GM21381 (cell line): ENCODE data around the gene FASTK.

Experiments
- ATAC-seq: cut with Tn5 transposase; IDR thresholded peaks from one replicate; pipeline ENCODE4 v1.9.1; 2021; ENCODE audit warnings: mild to moderate bottlenecking, moderate library complexity; ENCODE audit not compliant: unreplicated experiment

FASTK gene

GRCh38 chr7:151068069-151068773 is 12.4 kb downstream of the FASTK start:
- ATAC-seq: no peak

DNA sequence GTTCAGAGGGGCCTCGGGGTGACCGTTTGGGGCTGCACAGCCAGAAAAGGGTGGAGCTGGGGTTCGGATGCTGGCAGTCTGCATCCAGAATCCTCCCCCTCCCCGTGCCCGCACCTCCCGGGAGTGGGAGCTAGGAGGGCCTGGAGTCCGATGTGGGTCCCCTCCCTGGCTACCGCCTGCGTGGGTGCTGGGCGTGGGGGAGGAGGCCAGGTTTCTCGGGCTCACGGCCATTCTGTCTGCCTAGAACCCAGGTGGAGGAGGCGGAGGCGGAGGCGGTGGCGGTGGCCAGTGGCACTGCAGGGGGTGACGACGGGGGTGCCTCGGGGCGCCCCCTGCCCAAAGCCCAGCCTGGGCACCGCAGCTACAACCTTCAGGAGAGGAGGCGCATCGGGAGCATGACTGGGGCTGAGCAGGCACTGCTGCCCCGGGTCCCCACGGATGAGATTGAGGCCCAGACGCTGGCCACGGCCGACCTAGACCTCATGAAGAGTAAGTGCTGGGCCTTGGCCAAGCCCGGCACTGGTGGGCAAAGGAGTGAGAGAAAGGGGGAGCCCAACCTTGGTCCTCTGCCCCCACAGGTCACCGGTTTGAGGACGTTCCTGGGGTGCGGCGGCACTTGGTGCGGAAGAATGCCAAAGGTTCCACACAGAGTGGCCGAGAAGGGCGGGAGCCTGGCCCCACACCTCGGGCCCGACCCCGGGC is 14.2 kb downstream of the FASTK start:
- ATAC-seq: no peak

- no peak for ATAC-seq
These were observed 15.1 kb downstream of the FASTK start for GRCh38 chr7:151065516-151065915.

DNA sequence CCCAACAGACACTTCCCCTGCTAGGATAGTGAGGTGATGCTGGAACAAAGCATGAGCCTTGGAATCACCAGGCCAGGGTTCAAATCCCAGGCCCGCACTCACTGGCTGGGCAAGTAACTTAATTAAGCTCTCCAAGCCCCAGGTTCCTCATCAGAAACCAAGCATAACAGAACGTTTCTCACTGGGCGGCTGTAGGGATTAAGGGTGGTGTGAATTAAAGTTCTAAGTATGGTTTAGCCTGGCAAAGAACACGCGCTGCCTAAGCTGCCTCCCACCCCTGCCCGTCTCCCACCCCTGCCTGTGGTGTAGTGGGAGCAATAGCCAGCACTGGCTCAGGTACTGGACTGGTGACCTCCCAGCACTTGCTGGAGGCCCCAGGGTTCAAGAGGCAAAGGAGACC is 15.6 kb downstream of the FASTK start:
- ATAC-seq: no peak

GRCh38 chr7:151064454-151064853 is 16.2 kb downstream of the FASTK start:
- ATAC-seq: no peak

- no peak for ATAC-seq
These were observed 17.4 kb downstream of the FASTK start for GRCh38 chr7:151063212-151063561.

DNA sequence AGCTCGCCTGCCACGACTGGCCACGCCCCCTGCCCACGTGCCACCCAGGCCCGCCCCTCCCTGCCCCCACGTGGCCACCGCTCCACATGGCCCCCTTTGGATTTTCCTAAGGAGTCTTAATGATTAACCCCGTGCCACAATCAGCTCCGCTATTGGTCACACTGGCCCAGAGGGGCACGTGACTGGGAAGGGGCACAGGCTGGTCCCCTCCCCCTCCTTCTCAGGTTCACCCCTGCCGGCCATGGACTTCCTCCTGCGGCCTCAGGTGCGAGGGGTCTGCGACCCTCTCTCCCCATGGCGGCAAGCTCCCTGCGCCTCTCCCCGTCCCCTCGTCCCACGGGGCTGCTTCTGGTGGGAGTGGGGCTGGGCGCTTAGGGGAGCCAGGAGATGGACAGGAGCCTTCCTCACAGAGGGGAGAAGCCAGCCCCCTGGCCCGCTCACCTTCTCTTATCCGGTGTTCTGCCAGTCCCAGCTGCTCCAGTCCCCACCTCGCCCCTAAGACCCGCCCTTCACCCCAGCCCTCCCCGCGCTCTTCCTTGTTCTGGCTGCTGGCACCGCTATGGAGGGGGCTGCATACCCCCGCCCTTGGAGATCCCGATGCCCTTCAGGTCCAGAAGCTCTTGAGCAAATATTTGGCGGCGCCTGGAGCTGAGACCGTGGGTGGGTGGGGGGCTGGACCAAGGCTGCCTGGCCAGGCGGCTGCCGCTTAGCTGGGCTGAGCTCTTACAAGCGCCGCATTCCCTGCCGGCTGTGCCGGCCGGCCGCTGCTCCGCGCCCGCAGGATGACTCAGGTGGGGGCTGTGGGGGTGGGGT is 18.0 kb downstream of the FASTK start:
- no peak for ATAC-seq

DNA sequence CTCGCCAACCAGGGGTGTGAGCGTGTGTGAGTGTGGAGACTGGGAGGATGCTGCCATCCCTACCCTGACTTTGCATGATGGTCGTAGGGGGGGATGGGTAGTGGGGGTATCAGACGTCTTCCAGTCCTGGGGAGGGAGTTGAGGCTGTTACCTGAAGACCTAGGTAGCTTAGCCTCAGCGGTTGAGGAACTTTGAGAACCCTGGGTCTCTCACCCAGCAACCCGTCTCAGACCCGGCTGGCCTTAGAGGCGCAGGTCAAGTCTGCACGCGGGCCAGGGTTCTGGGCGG is 18.6 kb downstream of the FASTK start:
- no peak for ATAC-seq

DNA sequence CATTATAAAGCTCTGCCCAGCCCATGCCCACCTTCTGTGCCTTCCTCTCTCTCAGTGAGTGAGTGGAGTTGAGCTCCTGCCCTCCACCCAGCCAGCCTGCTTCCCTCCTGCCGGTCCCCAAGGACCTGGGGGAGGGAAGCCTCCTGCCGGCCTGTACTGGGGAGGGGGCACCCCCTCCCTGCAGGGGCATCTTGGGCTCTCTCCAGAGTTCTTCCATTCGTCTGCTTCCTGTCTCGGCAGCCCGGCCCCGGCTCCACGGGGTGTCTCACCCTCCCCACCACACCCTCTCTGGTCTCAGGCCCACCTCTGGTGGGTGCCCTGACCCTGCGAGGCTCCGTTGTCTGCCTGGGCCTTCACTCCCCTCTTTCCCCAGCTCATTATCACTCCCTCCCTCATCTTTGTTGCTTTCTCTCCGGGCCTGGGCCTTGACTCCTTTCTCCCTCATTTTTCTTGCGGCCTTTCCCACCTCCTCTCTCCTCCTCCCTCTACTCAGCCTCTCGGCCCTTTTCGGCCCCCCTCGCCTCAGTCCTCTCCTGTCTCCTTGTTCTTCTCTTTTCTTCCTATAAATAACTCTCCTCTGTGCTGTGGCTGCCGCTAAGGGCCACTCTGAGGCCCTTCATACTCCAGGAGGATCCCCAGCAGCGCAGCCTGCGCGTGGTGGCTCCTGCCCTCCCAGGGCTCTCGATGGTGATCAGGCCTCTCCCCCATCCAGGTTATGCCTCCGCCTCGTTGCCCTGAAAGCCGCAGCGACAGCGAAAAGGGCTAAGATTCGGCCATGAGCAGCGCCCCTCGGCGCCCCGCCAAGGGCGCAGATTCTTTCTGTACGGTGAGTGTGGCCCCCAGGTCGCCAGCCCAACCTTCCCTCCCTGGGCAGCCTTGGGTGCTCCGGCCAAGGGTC is 19.1 kb downstream of the FASTK start:
- no peak for ATAC-seq

GRCh38 chr7:151060416-151061212 is 20.0 kb downstream of the FASTK start:
- ATAC-seq: no peak

DNA sequence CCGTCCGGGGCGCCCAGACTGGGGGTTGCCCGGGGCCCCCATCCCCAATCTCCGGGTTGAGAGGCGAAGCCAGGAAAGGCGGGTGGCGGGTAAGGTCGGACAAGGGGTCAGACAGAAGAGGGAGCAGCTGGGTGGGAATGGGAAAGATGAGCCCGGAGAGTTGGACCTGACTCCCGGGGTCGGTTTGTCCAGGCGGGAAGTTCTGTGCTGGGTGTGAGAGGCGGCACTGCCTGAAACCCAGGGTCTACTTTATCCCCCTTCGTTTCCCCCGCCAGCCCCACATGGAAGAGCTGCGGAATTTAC is 20.5 kb downstream of the FASTK start:
- no peak for ATAC-seq

GRCh38 chr7:151059367-151060112 is 21.1 kb downstream of the FASTK start, which contains the start of gene SLC4A2:
Gene SLC4A2 (plus strand): TSS chr7:151059589. CDS start chr7:151061988, 2,399 bp downstream.
- ATAC-seq: peak; percentile 43

DNA sequence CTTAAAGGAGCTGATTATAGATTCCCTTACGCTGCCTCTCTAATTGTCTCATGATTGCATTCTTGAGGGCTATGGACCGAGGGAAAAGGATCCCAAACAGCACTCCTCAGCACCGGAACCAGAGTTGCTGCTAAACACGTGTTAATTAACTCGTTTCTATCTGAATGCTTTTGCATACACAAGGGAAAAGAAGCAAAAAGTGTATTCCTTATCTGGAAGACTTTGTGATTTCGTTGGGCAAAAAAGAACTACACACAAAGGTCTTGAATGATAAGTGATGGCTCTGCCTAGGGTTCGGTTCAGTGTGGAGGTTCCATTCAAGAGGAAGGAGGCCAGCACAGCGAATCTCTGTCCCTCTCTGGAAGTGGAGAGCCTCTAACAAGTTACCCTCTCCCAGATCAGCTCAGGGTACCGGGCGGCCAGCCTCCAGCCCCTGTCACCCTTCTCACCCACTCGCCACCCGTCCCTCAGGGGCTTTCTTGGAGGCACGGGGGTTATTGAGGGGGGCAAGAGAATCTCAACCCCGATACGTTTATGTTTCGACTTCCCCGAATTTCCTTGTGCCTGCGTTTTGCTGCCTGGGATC is 21.7 kb downstream of the FASTK start:
- no peak for ATAC-seq

DNA sequence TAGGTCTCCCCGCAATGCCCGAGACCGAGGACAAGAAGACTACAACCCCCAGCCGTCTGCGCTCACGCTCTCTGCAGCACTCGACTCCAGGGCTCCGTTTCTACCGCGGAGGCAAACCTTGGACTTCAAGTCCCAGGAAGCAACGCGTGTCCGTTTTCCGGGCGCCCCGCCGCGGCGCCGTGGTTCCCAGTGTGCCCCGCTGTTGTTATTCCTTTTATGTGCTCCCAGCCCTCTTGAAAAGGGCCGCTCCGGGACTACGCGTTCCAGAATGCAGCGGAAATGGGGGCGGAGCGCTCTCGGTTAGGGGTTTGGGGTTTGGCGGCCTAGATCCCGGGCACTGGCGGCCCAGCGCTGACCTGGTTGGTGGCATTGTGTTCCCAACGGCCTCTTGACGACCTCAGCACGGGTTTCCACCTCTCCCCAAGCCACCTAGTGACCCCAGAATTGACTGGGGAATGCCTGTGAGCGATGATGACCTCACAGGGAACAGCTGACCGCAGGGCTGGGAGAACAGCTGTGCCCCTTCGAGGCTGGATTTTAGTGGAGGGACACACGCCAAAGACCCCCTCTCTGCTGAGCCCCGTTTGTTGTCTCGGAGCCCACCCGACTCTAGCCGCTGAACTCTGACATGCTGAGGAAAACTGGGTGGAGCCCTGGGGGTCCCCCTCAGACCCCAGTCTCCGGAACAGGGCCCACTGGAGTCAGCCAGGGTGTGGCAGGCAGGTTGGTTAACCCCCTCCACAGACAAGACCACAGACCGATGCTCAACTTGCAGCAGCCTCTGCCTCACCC is 22.4 kb downstream of the FASTK start:
- ATAC-seq: peak; percentile 82

DNA sequence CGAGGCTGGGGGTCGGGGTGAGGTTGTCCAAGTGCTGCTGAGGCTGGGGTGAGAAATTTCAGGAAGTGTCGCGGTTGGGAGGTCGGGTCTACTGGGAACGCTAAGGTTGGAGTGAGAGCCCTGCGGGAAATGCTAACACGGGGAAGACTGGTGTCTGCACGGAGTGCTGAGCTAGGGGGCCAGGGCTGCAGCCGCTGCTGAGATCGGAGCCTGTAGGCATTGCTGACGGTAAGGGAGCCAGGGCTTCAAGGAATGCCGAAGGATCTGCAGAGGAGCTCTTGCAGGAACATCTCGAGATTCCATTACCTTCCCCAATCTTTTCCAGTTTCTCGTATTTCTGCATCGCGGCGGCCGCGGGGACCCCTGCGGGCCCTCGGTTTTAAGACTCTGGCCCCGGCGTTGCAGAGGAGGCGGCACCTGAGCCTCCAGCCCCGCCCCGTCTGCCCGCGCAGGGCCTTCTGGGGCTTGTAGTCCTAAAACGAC is 23.1 kb downstream of the FASTK start, which contains the start of gene CDK5:
TSS of gene CDK5 (minus strand) at position 392 of the 483 bp plus-strand sequence. CDS start at position 343, 49 bp downstream.
- peak; percentile 7 for ATAC-seq

- ATAC-seq: no peak
These were observed 23.7 kb downstream of the FASTK start for GRCh38 chr7:151056666-151057505.

DNA sequence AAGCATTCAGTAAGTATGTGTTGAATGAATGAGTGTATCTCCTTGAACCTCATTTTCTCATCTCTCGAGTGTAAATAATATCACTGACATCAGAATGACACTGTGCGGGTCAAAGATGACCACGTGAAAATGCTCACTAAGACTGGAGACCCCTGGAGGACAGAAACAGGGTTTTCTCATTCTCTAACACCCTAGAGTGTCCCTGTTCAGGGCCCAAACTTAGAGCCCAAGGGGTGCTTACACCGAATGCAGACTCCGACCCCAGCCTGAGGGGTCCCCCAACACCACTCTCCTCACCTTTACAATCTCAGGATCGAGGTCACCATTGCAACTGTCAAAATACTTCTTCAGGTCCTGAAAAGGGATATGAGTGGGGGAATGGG is 24.3 kb downstream of the FASTK start:
- ATAC-seq: no peak
